Stimulated activated CD4-positive, alpha-beta T cell treated with anti-CD3 and anti-CD28 coated beads, Interleukin-4, amount 100 ng/mL, for 1 hour (primary cell): ENCODE data around the gene ADGB.
"Not testable (repeated sequence)": the region's sequence is repeated elsewhere in the genome, so short reads cannot be mapped to it uniquely, and the experiment has no call there.

ENCODE experiments used
- DNase-seq: peaks from one replicate; pipeline ENCODE4 v3.0.0-alpha.2; 2020

Gene ADGB

GRCh38 chr6:146598772-146599405, at the start of gene ADGB:
Gene ADGB (plus strand): TSS chr6:146598972. CDS start chr6:146599041, 69 bp downstream.
- no peak for DNase-seq

- DNase-seq: no peak
Observed at GRCh38 chr6:146550911-146551310, 47.9 kb upstream of the ADGB start.

GRCh38 chr6:146551545-146551944, 47.2 kb upstream of the ADGB start:
- no peak for DNase-seq

- DNase-seq: no peak
Observed at GRCh38 chr6:146553377-146554135, 45.2 kb upstream of the ADGB start.

GRCh38 chr6:146560607-146561006, 38.2 kb upstream of the ADGB start:
- DNase-seq: no peak

- DNase-seq: not testable (repeated sequence)
Observed at GRCh38 chr6:146566661-146567060, 32.1 kb upstream of the ADGB start.

GRCh38 chr6:146568619-146569018, 30.2 kb upstream of the ADGB start:
- not testable (repeated sequence) for DNase-seq

GRCh38 chr6:146574211-146574610, 24.6 kb upstream of the ADGB start:
- no peak for DNase-seq

- no peak for DNase-seq
Observed at GRCh38 chr6:146578054-146578453, 20.7 kb upstream of the ADGB start.

GRCh38 chr6:146581968-146582367, 16.8 kb upstream of the ADGB start:
- no peak for DNase-seq

GRCh38 chr6:146582857-146583256, 15.9 kb upstream of the ADGB start:
- DNase-seq: no peak

GRCh38 chr6:146583966-146584365, 14.8 kb upstream of the ADGB start:
- DNase-seq: no peak

- no peak for DNase-seq
Observed at GRCh38 chr6:146587459-146587858, 11.3 kb upstream of the ADGB start.

GRCh38 chr6:146590492-146590891, 8.3 kb upstream of the ADGB start:
- DNase-seq: no peak

- no peak for DNase-seq
Observed at GRCh38 chr6:146592451-146592850, 6.3 kb upstream of the ADGB start.

GRCh38 chr6:146593986-146594385, 4.8 kb upstream of the ADGB start:
- DNase-seq: no peak

- no peak for DNase-seq
Observed at GRCh38 chr6:146594495-146594894, 4.3 kb upstream of the ADGB start.

GRCh38 chr6:146595972-146596731, 2.6 kb upstream of the ADGB start:
- DNase-seq: no peak

GRCh38 chr6:146601352-146601751, 2.6 kb downstream of the ADGB start:
- DNase-seq: no peak

GRCh38 chr6:146602526-146602925, 3.8 kb downstream of the ADGB start:
- no peak for DNase-seq

GRCh38 chr6:146613947-146614346, 15.2 kb downstream of the ADGB start:
- no peak for DNase-seq

- no peak for DNase-seq
Observed at GRCh38 chr6:146620655-146621054, 21.9 kb downstream of the ADGB start.

GRCh38 chr6:146628350-146628749, 29.6 kb downstream of the ADGB start:
- DNase-seq: no peak

- no peak for DNase-seq
Observed at GRCh38 chr6:146634022-146634421, 35.2 kb downstream of the ADGB start.
